Panc1 (cell line): ENCODE data around the gene CALR. TPM values are rescaled to one million over a fixed set of nuclear protein-coding genes. Genes with fewer than 3 reads are reported as not detected.

Experiments used
- ATAC-seq: fragments of 200-7000 bp; cut with Tn5 transposase; 2 replicates; pipeline ENCODE4 v1.9.1; 2020; ENCODE audit warnings: mild to moderate bottlenecking, moderate library complexity
- BruUV-seq: library from RNA; stranded (reverse); fragments of 400-500 nt; replicated peaks from 2 replicates; lab custom pipeline; 2021; lab: Mats Ljungman, UMichigan
- CTCF ChIA-PET: fragments of 300-600 bp; sonication (Branson Sonifier 250); formaldehyde crosslinking; loops from one replicate; lab custom pipeline; 2022; ENCODE audit warnings: antibody characterized with exemption; lab: Charles Lee
- POLR2A ChIA-PET: fragments of 300-600 bp; sonication (Branson Sonifier 250); formaldehyde crosslinking; loops from one replicate; lab custom pipeline; 2022; ENCODE audit warnings: antibody characterized with exemption; lab: Charles Lee
- DNase-seq: peaks from one replicate; pipeline ENCODE4 v3.0.0-alpha.2; 2010; ENCODE audit warnings: low read depth, low spot score
- H3K27ac ChIP-seq: 2 replicates; pipeline ENCODE4 v1.5.1; 2011; ENCODE audit warnings: mild to moderate bottlenecking, low read length, inconsistent platforms
- H3K27me3 ChIP-seq: fragments of 200-500 bp; sonication (Bioruptor generic); 2 replicates; pipeline ENCODE4 v1.6.0; 2014; ENCODE audit warnings: low read length, inconsistent platforms; ENCODE audit not compliant: control insufficient read depth, insufficient read depth
- H3K36me3 ChIP-seq: fragments of 200-500 bp; sonication (Bioruptor generic); 2 replicates; pipeline ENCODE4 v1.5.1; 2014; ENCODE audit warnings: inconsistent platforms, mild to moderate bottlenecking, low read length, moderate library complexity; ENCODE audit not compliant: control insufficient read depth, insufficient read depth
- H3K4me1 ChIP-seq: 2 replicates; pipeline ENCODE4 v1.5.1; 2011; ENCODE audit warnings: inconsistent platforms, mild to moderate bottlenecking, low read length, moderate library complexity; ENCODE audit not compliant: control insufficient read depth, insufficient read depth
- H3K4me3 ChIP-seq, 2 experiments: 2 replicates each; pipeline ENCODE4 v1.5.1; 2011 to 2012; ENCODE audit warnings: low read depth in 2 of 2, low read length in 2 of 2, mild to moderate bottlenecking in 2 of 2, inconsistent platforms in 1 of 2, moderate library complexity in 1 of 2
- H3K9me3 ChIP-seq: fragments of 200-500 bp; sonication (Bioruptor generic); 2 replicates; pipeline ENCODE4 v1.5.1; 2014; ENCODE audit warnings: low read depth, mild to moderate bottlenecking, inconsistent platforms, low read length, moderate library complexity; ENCODE audit not compliant: control insufficient read depth, insufficient read depth
- POLR2AphosphoS5 ChIP-seq: IDR thresholded peaks from 2 replicates; pipeline ENCODE4 v1.6.1; 2012; ENCODE audit warnings: mild to moderate bottlenecking, low read depth, low read length, moderate library complexity
- SIN3A ChIP-seq: IDR thresholded peaks from 2 replicates; pipeline ENCODE4 v1.6.1; 2012; ENCODE audit warnings: low read depth, mild to moderate bottlenecking, low read length, moderate library complexity, borderline replicate concordance; ENCODE audit not compliant: insufficient read depth
- TCF7L2 ChIP-seq: IDR thresholded peaks from 2 replicates; pipeline ENCODE4 v1.6.1; 2011; ENCODE audit warnings: mild to moderate bottlenecking, low read depth, low read length, inconsistent platforms
- in situ Hi-C: cut with HindIII; loops from 2 replicates; pipeline ENCODE4 v1.10.0; 2016; ENCODE audit warnings: low sequenced_read_pairs, low pct_unique_long_range_greater_than_20kb
- intact Hi-C: fragments of 100-400 bp; cut with micrococcal nuclease; formaldehyde crosslinking; loops from one replicate; pipeline ENCODE4 v1.10.0; 2022; ENCODE audit not compliant: unreplicated experiment
- total RNA-seq: library from RNA; stranded (reverse); gene quantifications from one replicate; pipeline ENCODE4 v1.2.1, GENCODE V29; 2021; ENCODE audit not compliant: unreplicated experiment
- TF ChIP-seq, protein P1 (sequence below), 2 experiments: IDR thresholded peaks; 2 replicates each; pipeline ENCODE4 v1.6.1; 2011 to 2012; ENCODE audit warnings: low read depth in 2 of 2, control low read depth in 1 of 2, low read length in 1 of 2, mild to moderate bottlenecking in 1 of 2, moderate library complexity in 1 of 2; ENCODE audit not compliant: insufficient read depth in 1 of 2
- TF ChIP-seq, protein P2 (sequence below): fragments of 450-650 bp; IDR thresholded peaks from 2 replicates; pipeline ENCODE4 v1.5.1; 2017; ENCODE audit warnings: mild to moderate bottlenecking

CALR gene
- total RNA-seq, 1 experiment from 2014 or later = 1,060 TPM

DNA sequence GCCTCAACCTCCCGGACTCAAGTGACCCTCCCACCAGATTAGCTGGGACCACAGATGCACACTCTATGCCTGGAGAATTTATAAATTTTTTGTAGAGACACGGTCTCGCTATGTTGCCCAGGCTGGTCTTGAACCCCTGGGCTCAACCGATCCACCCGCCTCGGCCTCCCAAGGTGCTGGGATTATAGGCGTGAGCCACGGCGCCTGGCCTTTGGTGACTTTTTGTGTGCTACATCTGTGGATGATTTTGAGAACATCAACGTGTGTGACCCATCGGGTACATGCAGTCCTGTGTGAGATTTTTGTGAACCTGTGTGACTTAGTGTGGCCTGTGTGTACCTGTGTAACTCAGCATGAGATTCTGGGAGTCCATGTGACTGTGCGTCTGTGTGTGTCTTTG, 48.3 kb downstream of the CALR start:
- CTCF ChIA-PET = interaction anchor here (1.0 kb wide), 1 partner anchor 107 kb away, joined by 3 read pairs; no protein-coding TSS in a partner anchor
- intact Hi-C loops = loop anchor here (10.0 kb wide), 1 partner anchor 48 kb away; no protein-coding TSS in a partner anchor

DNA sequence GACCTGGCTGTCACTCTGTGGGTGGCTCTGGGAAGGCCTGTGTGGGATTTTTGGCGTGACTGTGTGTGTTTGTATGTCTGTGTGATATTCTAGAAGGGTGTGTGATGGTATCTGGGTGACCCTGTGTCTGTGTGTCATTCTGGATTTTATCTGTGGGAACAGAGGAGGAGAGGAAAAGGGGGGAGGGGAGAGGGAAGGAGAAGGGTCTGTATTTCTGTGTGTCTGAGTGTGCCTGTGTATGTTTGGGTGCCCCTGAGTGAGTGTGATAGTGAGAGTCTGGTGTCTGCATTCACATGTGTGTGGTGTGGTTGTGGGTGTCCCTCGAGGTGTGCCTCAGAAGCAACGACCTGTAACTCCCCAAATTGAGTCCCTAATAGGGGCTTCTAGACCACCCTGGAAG, 48.8 kb downstream of the CALR start:
- TF ChIP-seq, protein P1, sequence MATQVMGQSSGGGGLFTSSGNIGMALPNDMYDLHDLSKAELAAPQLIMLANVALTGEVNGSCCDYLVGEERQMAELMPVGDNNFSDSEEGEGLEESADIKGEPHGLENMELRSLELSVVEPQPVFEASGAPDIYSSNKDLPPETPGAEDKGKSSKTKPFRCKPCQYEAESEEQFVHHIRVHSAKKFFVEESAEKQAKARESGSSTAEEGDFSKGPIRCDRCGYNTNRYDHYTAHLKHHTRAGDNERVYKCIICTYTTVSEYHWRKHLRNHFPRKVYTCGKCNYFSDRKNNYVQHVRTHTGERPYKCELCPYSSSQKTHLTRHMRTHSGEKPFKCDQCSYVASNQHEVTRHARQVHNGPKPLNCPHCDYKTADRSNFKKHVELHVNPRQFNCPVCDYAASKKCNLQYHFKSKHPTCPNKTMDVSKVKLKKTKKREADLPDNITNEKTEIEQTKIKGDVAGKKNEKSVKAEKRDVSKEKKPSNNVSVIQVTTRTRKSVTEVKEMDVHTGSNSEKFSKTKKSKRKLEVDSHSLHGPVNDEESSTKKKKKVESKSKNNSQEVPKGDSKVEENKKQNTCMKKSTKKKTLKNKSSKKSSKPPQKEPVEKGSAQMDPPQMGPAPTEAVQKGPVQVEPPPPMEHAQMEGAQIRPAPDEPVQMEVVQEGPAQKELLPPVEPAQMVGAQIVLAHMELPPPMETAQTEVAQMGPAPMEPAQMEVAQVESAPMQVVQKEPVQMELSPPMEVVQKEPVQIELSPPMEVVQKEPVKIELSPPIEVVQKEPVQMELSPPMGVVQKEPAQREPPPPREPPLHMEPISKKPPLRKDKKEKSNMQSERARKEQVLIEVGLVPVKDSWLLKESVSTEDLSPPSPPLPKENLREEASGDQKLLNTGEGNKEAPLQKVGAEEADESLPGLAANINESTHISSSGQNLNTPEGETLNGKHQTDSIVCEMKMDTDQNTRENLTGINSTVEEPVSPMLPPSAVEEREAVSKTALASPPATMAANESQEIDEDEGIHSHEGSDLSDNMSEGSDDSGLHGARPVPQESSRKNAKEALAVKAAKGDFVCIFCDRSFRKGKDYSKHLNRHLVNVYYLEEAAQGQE (IDR thresholded peaks at IDR 0.05; ENCODE audit: insufficient read depth in 1 of 2, low read depth in 2 of 2, low read length in 1 of 2) = no peak
- no peak for TF ChIP-seq SIN3A
- TF ChIP-seq, protein P2, sequence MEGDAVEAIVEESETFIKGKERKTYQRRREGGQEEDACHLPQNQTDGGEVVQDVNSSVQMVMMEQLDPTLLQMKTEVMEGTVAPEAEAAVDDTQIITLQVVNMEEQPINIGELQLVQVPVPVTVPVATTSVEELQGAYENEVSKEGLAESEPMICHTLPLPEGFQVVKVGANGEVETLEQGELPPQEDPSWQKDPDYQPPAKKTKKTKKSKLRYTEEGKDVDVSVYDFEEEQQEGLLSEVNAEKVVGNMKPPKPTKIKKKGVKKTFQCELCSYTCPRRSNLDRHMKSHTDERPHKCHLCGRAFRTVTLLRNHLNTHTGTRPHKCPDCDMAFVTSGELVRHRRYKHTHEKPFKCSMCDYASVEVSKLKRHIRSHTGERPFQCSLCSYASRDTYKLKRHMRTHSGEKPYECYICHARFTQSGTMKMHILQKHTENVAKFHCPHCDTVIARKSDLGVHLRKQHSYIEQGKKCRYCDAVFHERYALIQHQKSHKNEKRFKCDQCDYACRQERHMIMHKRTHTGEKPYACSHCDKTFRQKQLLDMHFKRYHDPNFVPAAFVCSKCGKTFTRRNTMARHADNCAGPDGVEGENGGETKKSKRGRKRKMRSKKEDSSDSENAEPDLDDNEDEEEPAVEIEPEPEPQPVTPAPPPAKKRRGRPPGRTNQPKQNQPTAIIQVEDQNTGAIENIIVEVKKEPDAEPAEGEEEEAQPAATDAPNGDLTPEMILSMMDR = no peak
- TF ChIP-seq POLR2AphosphoS5 = no peak
- TF ChIP-seq TCF7L2 = no peak
- no peaks in the 10 kb centered on the region for H3K36me3 ChIP-seq
- no peak for DNase-seq
- peak overlapping the region; percentile 7; the same call in 1 of the 2 replicates for H3K27ac ChIP-seq
- intact Hi-C loops = loop anchor here (10.0 kb wide), 1 partner anchor 48 kb away; no protein-coding TSS in a partner anchor
- in situ Hi-C loops = no loop called here
- H3K9me3 ChIP-seq = no peaks in the 10 kb centered on the region
- peaks cover 12% of the 10 kb centered on the region for H3K4me1 ChIP-seq
- ATAC-seq = no peak
- POLR2A ChIA-PET = no interaction called here
- no peaks in the 10 kb centered on the region for H3K27me3 ChIP-seq
- no peak overlapping the region for H3K4me3 ChIP-seq
- CTCF ChIA-PET = no interaction called here
- no TSS peak for BruUV-seq

More for the DNA sequence above, 48.3 kb downstream of the CALR start:
- TF ChIP-seq POLR2AphosphoS5 (no peak), TCF7L2 (no peak), SIN3A (no peak)
- TF ChIP-seq, protein P1 (IDR thresholded peaks at IDR 0.05; ENCODE audit: insufficient read depth in 1 of 2, low read depth in 2 of 2, low read length in 1 of 2) = no peak
- TF ChIP-seq, protein P2 = no peak
- no peak for DNase-seq
- Histone ChIP-seq H3K27me3 (no peaks in the 10 kb centered on the region), H3K4me1 (peaks cover 12% of the 10 kb centered on the region), H3K36me3 (no peaks in the 10 kb centered on the region), H3K27ac (peak overlapping the region; percentile 7; the same call in 1 of the 2 replicates), H3K4me3 (no peak overlapping the region), H3K9me3 (no peaks in the 10 kb centered on the region)
- no TSS peak for BruUV-seq
- POLR2A ChIA-PET = no interaction called here
- ATAC-seq = no peak
- in situ Hi-C loops = no loop called here
